ENCODE data around the gene GOLGA2.

GOLGA2 gene

DNA sequence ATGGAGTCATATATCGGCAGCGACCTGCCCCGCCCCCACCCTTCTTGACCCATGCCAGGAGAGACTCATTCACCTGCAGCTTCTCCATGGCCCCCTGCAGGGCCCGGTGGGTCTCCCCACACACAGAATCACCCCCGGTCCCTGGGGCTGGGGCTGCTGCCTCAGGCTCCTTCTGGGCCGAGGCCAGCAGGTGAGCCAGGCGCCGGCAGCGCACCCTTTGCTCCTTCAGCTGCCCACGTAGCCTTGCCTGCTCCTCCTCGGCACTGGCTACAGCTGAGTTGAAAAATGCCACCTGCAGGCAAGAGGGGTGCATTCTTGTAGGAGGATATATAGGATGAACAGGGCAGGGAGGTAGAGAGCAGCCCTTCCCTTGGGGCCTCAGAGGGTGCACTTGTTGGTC, 17.9 kb downstream of the GOLGA2 start:
- no peak overlapping the region for H3K4me3 ChIP-seq (ENCODE audit: low read depth in 1 of 5, low read length in 5 of 5)
- no peak overlapping the region for H3K27ac ChIP-seq (ENCODE audit: low read depth, low read length)
- no peak overlapping the region for H3K9ac ChIP-seq (ENCODE audit: low read length in 5 of 5)
- H3K27me3 ChIP-seq (ENCODE audit: control insufficient read depth in 5 of 5, insufficient read depth in 4 of 5, low read length in 5 of 5), result no peaks in the 10 kb centered on the region
- peaks cover 2 to 74% (median 71%) of the 10 kb centered on the region in 5 donors for H3K36me3 ChIP-seq (ENCODE audit: control insufficient read depth in 5 of 5, insufficient read depth in 5 of 5, low read length in 5 of 5)
- no peaks in the 10 kb centered on the region for H3K9me3 ChIP-seq (ENCODE audit: control insufficient read depth in 5 of 5, low read length in 5 of 5)
- H3K4me1 ChIP-seq (ENCODE audit: control insufficient read depth in 5 of 5, insufficient read depth in 5 of 5, low read length in 5 of 5), result peaks cover 0 to 8% (median 3%) of the 10 kb centered on the region in 5 donors

DNA sequence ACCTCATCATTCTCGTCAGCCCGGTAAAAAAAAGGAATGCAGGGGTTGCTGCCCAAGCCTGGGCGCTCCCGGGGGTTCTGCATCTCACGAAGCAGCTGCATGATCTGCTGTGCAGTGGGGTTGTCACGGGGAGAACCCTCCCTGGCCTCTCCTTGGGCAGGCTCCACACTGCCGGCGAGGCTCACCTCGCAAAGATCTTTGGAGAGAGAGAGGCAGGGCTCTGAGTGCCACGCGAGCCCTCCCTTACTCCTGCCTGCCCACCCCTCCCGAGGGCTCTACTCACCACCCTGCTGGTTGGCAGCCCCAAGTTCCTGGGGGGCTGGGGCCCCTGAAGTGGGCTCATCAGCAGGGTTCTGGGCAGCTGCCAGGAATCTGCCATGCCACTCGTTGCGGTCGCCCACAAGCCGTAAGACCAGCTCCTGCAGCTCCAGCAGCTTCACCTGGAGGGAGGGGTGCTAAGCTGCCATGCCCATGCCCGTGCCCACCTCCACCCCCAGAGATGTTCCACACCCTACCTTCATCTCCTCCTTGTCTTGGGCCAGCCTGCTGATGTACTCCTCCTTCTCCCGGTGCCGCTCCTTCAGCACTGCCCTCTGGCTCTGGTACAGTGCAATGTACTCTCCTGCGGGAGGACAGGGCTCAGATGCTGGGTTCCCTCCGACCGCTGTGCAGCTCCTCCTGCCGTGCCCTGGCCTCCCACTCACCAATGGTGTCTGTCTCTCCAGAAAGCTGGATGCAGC, 18.6 kb downstream of the GOLGA2 start:
- H3K9me3 ChIP-seq (ENCODE audit: control insufficient read depth in 5 of 5, low read length in 5 of 5), result no peaks in the 10 kb centered on the region
- H3K4me1 ChIP-seq (ENCODE audit: control insufficient read depth in 5 of 5, insufficient read depth in 5 of 5, low read length in 5 of 5), result peaks cover 0 to 8% (median 3%) of the 10 kb centered on the region in 5 donors
- H3K27ac ChIP-seq (ENCODE audit: low read depth, low read length), result no peak overlapping the region
- H3K36me3 ChIP-seq (ENCODE audit: control insufficient read depth in 5 of 5, insufficient read depth in 5 of 5, low read length in 5 of 5), result peaks cover 2 to 69% (median 65%) of the 10 kb centered on the region in 5 donors
- no peak overlapping the region for H3K9ac ChIP-seq (ENCODE audit: low read length in 5 of 5)
- H3K4me3 ChIP-seq (ENCODE audit: low read depth in 1 of 5, low read length in 5 of 5), result no peak overlapping the region
- H3K27me3 ChIP-seq (ENCODE audit: control insufficient read depth in 5 of 5, insufficient read depth in 4 of 5, low read length in 5 of 5), result no peaks in the 10 kb centered on the region

- peaks cover 0 to 53% (median 48%) of the 10 kb centered on the region in 5 donors for H3K36me3 ChIP-seq (ENCODE audit: control insufficient read depth in 5 of 5, insufficient read depth in 5 of 5, low read length in 5 of 5)
- peaks cover 0 to 16% (median 0%) of the 10 kb centered on the region in 5 donors for H3K4me1 ChIP-seq (ENCODE audit: control insufficient read depth in 5 of 5, insufficient read depth in 5 of 5, low read length in 5 of 5)
- no peaks in the 10 kb centered on the region for H3K9me3 ChIP-seq (ENCODE audit: control insufficient read depth in 5 of 5, low read length in 5 of 5)
- no peak overlapping the region for H3K4me3 ChIP-seq (ENCODE audit: low read depth in 1 of 5, low read length in 5 of 5)
- peaks cover 0 to 4% (median 0%) of the 10 kb centered on the region in 5 donors for H3K27me3 ChIP-seq (ENCODE audit: control insufficient read depth in 5 of 5, insufficient read depth in 4 of 5, low read length in 5 of 5)
- H3K9ac ChIP-seq (ENCODE audit: low read length in 5 of 5), result no peak overlapping the region
- no peak overlapping the region for H3K27ac ChIP-seq (ENCODE audit: low read depth, low read length)
Observed at GRCh38 chr9:128254855-128255759, 20.7 kb downstream of the GOLGA2 start.

DNA sequence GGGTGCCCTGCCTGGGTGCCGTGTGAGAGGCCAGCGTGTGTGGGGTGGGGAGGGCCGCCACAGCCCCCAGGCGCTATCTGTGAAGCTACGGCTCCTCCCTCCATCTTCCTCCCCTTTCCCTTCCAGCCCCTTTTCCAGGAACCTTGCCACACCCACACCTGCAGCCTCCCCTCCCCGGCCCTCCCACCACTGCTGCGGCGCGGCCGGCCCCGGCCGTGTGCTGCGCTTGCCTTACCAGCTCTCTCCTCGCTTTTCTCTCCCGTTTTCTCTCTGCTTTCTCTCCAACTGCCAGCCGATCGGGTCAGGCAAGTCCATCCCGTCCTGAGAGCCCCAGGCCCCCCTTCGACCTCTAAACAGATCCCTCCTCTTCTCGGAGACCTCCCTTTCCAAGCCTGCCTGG, 21.4 kb downstream of the GOLGA2 start:
- Histone ChIP-seq H3K9ac (ENCODE audit: low read length in 5 of 5) (no peak overlapping the region), H3K27ac (ENCODE audit: low read depth, low read length) (no peak overlapping the region), H3K36me3 (ENCODE audit: control insufficient read depth in 5 of 5, insufficient read depth in 5 of 5, low read length in 5 of 5) (peaks cover 0 to 45% (median 41%) of the 10 kb centered on the region in 5 donors)

GRCh38 chr9:128253991-128254346, 21.8 kb downstream of the GOLGA2 start:
- H3K36me3 ChIP-seq (ENCODE audit: control insufficient read depth in 5 of 5, insufficient read depth in 5 of 5, low read length in 5 of 5), result peaks cover 0 to 41% (median 37%) of the 10 kb centered on the region in 5 donors
- no peak overlapping the region for H3K27ac ChIP-seq (ENCODE audit: low read depth, low read length)
- no peak overlapping the region for H3K4me3 ChIP-seq (ENCODE audit: low read depth in 1 of 5, low read length in 5 of 5)
- peaks cover 0 to 19% (median 0%) of the 10 kb centered on the region in 5 donors for H3K4me1 ChIP-seq (ENCODE audit: control insufficient read depth in 5 of 5, insufficient read depth in 5 of 5, low read length in 5 of 5)
- H3K27me3 ChIP-seq (ENCODE audit: control insufficient read depth in 5 of 5, insufficient read depth in 4 of 5, low read length in 5 of 5), result peaks cover 0 to 4% (median 0%) of the 10 kb centered on the region in 5 donors
- H3K9me3 ChIP-seq (ENCODE audit: control insufficient read depth in 5 of 5, low read length in 5 of 5), result no peaks in the 10 kb centered on the region
- H3K9ac ChIP-seq (ENCODE audit: low read length in 5 of 5), result no peak overlapping the region

More for the DNA sequence above, 21.4 kb downstream of the GOLGA2 start:
- H3K4me1 ChIP-seq (ENCODE audit: control insufficient read depth in 5 of 5, insufficient read depth in 5 of 5, low read length in 5 of 5), result peaks cover 0 to 19% (median 0%) of the 10 kb centered on the region in 5 donors
- H3K9me3 ChIP-seq (ENCODE audit: control insufficient read depth in 5 of 5, low read length in 5 of 5), result no peaks in the 10 kb centered on the region
- H3K27me3 ChIP-seq (ENCODE audit: control insufficient read depth in 5 of 5, insufficient read depth in 4 of 5, low read length in 5 of 5), result peaks cover 0 to 4% (median 0%) of the 10 kb centered on the region in 5 donors
- no peak overlapping the region for H3K4me3 ChIP-seq (ENCODE audit: low read depth in 1 of 5, low read length in 5 of 5)

DNA sequence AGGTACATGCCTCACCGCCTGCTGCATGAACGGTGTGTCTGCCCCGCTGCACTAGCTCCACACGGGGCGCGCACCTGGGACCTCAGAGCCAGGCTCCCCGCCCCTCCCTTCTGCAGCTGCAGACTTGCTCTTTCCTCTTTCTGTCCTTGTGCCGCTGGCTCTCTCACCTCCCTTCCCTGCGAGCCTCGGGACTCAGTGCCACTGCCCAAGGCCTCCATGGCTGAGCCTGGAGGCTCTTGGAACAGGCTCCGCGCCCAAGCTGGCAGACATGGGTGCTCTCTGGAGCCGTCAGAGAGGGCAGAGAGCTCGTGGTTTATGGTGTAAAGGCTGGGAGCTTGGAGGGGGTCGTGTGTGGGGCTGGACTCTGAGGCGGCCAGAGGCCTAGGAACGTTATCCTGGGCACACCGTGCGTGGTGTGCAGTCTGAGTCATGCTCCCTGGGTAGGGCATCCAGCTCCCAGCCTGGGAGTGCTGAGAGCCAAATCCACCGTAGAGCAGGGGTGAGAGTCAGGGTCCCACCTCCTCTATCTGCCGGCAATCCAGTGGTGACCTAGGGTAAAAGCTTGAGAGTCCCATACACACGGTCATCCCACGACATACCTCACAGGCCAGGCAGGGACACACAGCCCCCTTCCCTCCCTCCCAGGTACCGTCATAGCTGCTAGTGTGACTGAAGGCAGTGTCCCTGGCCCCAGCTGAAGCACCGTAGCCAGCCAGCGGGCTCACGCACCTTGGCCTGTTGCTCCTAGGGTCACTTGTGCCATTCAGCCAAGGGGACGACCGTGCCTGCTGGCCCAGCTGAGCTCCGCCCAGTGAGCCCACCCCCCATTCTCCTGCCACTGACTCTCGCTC, 22.4 kb downstream of the GOLGA2 start:
- peaks cover 0 to 4% (median 0%) of the 10 kb centered on the region in 5 donors for H3K27me3 ChIP-seq (ENCODE audit: control insufficient read depth in 5 of 5, insufficient read depth in 4 of 5, low read length in 5 of 5)

GRCh38 chr9:128252317-128253139, 23.3 kb downstream of the GOLGA2 start:
- no peak overlapping the region for H3K9ac ChIP-seq (ENCODE audit: low read length in 5 of 5)
- H3K4me1 ChIP-seq (ENCODE audit: control insufficient read depth in 5 of 5, insufficient read depth in 5 of 5, low read length in 5 of 5), result peaks cover 0 to 19% (median 0%) of the 10 kb centered on the region in 5 donors
- no peak overlapping the region for H3K4me3 ChIP-seq (ENCODE audit: low read depth in 1 of 5, low read length in 5 of 5)
- H3K9me3 ChIP-seq (ENCODE audit: control insufficient read depth in 5 of 5, low read length in 5 of 5), result no peaks in the 10 kb centered on the region
- H3K36me3 ChIP-seq (ENCODE audit: control insufficient read depth in 5 of 5, insufficient read depth in 5 of 5, low read length in 5 of 5), result peaks cover 0 to 30% (median 23%) of the 10 kb centered on the region in 5 donors
- peaks cover 0 to 4% (median 0%) of the 10 kb centered on the region in 5 donors for H3K27me3 ChIP-seq (ENCODE audit: control insufficient read depth in 5 of 5, insufficient read depth in 4 of 5, low read length in 5 of 5)
- no peak overlapping the region for H3K27ac ChIP-seq (ENCODE audit: low read depth, low read length)

More for the DNA sequence above, 22.4 kb downstream of the GOLGA2 start:
- Histone ChIP-seq H3K9me3 (ENCODE audit: control insufficient read depth in 5 of 5, low read length in 5 of 5) (no peaks in the 10 kb centered on the region), H3K27ac (ENCODE audit: low read depth, low read length) (no peak overlapping the region), H3K4me1 (ENCODE audit: control insufficient read depth in 5 of 5, insufficient read depth in 5 of 5, low read length in 5 of 5) (peaks cover 0 to 19% (median 0%) of the 10 kb centered on the region in 5 donors), H3K4me3 (ENCODE audit: low read depth in 1 of 5, low read length in 5 of 5) (no peak overlapping the region), H3K36me3 (ENCODE audit: control insufficient read depth in 5 of 5, insufficient read depth in 5 of 5, low read length in 5 of 5) (peaks cover 0 to 38% (median 31%) of the 10 kb centered on the region in 5 donors), H3K9ac (ENCODE audit: low read length in 5 of 5) (no peak overlapping the region)

DNA sequence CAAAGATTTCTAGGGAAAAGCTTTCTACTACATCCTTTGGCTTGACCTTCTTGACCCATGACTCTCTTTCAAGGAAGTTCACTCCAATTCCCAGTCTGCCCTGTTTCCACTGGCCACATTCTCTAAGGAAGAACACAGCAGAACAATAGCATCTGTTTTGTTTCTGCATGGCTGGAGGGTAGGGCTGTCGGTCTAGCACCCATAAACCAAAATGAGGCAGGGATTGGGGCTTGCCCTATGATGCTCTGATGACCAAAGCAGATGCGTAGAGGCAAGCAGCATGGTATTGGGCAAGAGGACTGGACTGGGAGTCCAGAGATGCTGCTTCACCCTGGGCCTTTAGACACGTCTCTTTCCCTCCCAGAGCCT, 24.1 kb downstream of the GOLGA2 start:
- Histone ChIP-seq H3K36me3 (ENCODE audit: control insufficient read depth in 5 of 5, insufficient read depth in 5 of 5, low read length in 5 of 5) (peaks cover 0 to 27% (median 20%) of the 10 kb centered on the region in 5 donors), H3K27me3 (ENCODE audit: control insufficient read depth in 5 of 5, insufficient read depth in 4 of 5, low read length in 5 of 5) (peaks cover 0 to 4% (median 0%) of the 10 kb centered on the region in 5 donors), H3K27ac (ENCODE audit: low read depth, low read length) (no peak overlapping the region), H3K9me3 (ENCODE audit: control insufficient read depth in 5 of 5, low read length in 5 of 5) (no peaks in the 10 kb centered on the region), H3K4me3 (ENCODE audit: low read depth in 1 of 5, low read length in 5 of 5) (no peak overlapping the region), H3K4me1 (ENCODE audit: control insufficient read depth in 5 of 5, insufficient read depth in 5 of 5, low read length in 5 of 5) (peaks cover 0 to 19% (median 0%) of the 10 kb centered on the region in 5 donors), H3K9ac (ENCODE audit: low read length in 5 of 5) (no peak overlapping the region)

Measured in subcutaneous abdominal adipose tissue (tissue), 5 donors.